ENCODE measurements around the gene LSP1. TPM values are rescaled to one million over a fixed set of nuclear protein-coding genes. Genes with fewer than 3 reads are reported as not detected.

The LSP1 gene
- total RNA-seq, 2 experiments from 2014 or later: 232 to 303 TPM

DNA sequence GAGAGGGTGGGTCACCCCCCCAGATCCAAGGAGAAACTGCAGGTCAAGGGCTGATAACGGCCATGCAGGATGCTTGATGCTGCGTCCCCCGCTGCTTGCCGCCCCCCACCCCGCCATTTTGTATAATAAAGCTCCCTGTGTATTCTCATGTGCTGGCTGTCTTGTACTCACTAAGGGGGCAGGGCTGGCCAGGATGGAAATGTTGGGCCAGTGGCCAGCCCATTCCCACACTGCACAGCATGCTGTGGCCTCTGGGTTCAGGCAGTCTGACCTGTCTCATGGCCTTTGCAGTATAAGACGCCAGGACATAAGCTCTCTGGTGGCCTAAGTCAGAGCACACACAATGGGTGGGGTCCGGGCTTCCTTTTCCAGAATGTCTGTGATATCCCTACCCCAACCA lies 39.2 kb downstream of the LSP1 start:
- H4K20me1 ChIP-seq (ENCODE audit: insufficient read depth, low read length): no peaks in the 10 kb centered on the region
- H3K4me1 ChIP-seq (ENCODE audit: insufficient read depth, low read length, poor library complexity, severe bottlenecking): no peaks in the 10 kb centered on the region
- H3K9me3 ChIP-seq (ENCODE audit: low read length): no peaks in the 10 kb centered on the region
- no peaks in the 10 kb centered on the region for H3K9me2 ChIP-seq (ENCODE audit: insufficient read depth, low read length)
- H2AFZ ChIP-seq (ENCODE audit: low read length): no peak overlapping the region
- no peak for DNase-seq (ENCODE audit: low spot score)
- H3K79me2 ChIP-seq (ENCODE audit: insufficient read depth, low read depth, low read length): no peaks in the 10 kb centered on the region
- H3K4me2 ChIP-seq (ENCODE audit: low read length): no peak overlapping the region
- ChIA-PET POLR2A (no interaction called here), CTCF (ENCODE audit: unreplicated experiment) (no interaction called here)
- no peak overlapping the region for H3K27ac ChIP-seq (ENCODE audit: low read depth, low read length, poor library complexity, severe bottlenecking)
- no peak for TF ChIP-seq EZH2phosphoT487 (IDR thresholded peaks at IDR 0.05; ENCODE audit: borderline replicate concordance, low read depth, low read length)
- TF ChIP-seq, protein P1, sequence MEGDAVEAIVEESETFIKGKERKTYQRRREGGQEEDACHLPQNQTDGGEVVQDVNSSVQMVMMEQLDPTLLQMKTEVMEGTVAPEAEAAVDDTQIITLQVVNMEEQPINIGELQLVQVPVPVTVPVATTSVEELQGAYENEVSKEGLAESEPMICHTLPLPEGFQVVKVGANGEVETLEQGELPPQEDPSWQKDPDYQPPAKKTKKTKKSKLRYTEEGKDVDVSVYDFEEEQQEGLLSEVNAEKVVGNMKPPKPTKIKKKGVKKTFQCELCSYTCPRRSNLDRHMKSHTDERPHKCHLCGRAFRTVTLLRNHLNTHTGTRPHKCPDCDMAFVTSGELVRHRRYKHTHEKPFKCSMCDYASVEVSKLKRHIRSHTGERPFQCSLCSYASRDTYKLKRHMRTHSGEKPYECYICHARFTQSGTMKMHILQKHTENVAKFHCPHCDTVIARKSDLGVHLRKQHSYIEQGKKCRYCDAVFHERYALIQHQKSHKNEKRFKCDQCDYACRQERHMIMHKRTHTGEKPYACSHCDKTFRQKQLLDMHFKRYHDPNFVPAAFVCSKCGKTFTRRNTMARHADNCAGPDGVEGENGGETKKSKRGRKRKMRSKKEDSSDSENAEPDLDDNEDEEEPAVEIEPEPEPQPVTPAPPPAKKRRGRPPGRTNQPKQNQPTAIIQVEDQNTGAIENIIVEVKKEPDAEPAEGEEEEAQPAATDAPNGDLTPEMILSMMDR (conservative IDR thresholded peaks at IDR 0.05; ENCODE audit: low read length): no peak
- H3K4me3 ChIP-seq (ENCODE audit: low read depth, low read length, poor library complexity, severe bottlenecking): no peak overlapping the region
- H3K36me3 ChIP-seq (ENCODE audit: insufficient read depth, low read length): peaks cover 14% of the 10 kb centered on the region; the same call in 1 of the 2 replicates
- BruUV-seq (replicated peaks): no TSS peak
- intact Hi-C loops (cut with micrococcal nuclease; ENCODE audit: unreplicated experiment): loop anchor here (10.0 kb wide), 1 partner anchor 53 kb away; the partner anchor contains the start of gene MRPL23

DNA sequence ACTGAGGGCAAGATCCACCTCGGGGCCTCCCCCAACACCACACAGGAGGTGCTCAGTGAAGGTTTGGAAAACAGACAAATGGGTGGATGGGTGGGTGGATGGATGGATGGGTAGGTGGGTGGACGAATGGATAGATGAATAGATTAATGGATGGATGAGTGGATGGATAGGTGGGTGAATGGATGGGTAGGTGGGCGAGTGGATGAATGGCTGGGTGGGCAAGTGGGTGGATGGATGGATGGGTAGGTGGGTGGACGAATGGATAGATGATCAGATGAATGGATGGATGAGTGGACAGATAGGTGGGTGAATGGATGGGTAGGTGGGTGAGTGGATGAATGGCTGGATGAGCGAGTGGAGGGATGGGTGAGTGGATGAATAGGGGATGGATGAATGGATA lies 39.7 kb downstream of the LSP1 start:
- no peak overlapping the region for H3K4me3 ChIP-seq (ENCODE audit: low read depth, low read length, poor library complexity, severe bottlenecking)
- no peak overlapping the region for H3K4me2 ChIP-seq (ENCODE audit: low read length)
- H2AFZ ChIP-seq (ENCODE audit: low read length): no peak overlapping the region
- no peak overlapping the region for H3K27ac ChIP-seq (ENCODE audit: low read depth, low read length, poor library complexity, severe bottlenecking)
- H4K20me1 ChIP-seq (ENCODE audit: insufficient read depth, low read length): no peaks in the 10 kb centered on the region
- no peak for DNase-seq (ENCODE audit: low spot score)
- POLR2A ChIA-PET: no interaction called here
- CTCF ChIA-PET (ENCODE audit: unreplicated experiment): no interaction called here
- TF ChIP-seq, protein P1 (conservative IDR thresholded peaks at IDR 0.05; ENCODE audit: low read length): no peak
- TF ChIP-seq EZH2phosphoT487 (IDR thresholded peaks at IDR 0.05; ENCODE audit: borderline replicate concordance, low read depth, low read length): no peak
- H3K4me1 ChIP-seq (ENCODE audit: insufficient read depth, low read length, poor library complexity, severe bottlenecking): no peaks in the 10 kb centered on the region
- peaks cover 13% of the 10 kb centered on the region; the same call in 1 of the 2 replicates for H3K36me3 ChIP-seq (ENCODE audit: insufficient read depth, low read length)
- no peaks in the 10 kb centered on the region for H3K79me2 ChIP-seq (ENCODE audit: insufficient read depth, low read depth, low read length)
- no TSS peak for BruUV-seq (replicated peaks)
- intact Hi-C loops (cut with micrococcal nuclease; ENCODE audit: unreplicated experiment): loop anchor here (10.0 kb wide), 1 partner anchor 52 kb away; the partner anchor contains the start of gene MRPL23
- no peaks in the 10 kb centered on the region for H3K9me3 ChIP-seq (ENCODE audit: low read length)
- H3K9me2 ChIP-seq (ENCODE audit: insufficient read depth, low read length): no peaks in the 10 kb centered on the region

DNA sequence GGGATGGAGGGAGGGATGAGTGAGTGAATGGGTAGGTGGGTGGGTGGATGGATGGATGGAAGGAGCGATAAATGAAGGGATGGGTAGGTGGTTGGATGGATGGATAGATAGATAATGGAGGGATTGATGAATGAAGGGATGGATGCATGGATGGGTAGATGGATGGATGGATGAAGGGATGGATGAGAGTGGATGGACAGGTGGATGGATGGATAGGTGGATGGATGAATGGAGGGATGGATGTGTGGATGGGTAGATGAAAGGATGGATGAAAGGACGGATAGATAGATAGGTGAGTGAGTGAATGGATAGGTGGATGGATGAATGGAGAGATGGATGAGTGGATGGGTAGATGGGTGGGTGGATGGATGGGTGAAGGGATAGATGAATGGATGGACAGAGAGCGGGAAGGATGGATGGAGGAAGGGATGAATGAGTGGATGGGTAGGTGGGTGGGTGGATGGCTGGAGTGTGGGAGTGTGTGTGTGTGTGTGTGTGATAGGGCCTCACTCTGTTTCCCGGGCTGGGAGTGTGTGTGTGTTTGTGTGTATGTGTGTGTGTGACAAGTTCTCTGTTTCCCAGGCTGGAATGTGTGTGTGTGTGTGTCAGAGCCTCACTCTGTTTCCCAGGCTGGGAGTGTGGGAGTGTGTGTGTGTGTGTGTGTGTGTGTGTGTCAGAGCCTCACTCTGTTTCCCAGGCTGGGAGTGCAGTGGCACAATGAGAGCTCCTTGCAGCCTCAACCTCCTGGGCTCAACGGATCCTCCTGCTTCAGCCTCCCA lies 40.9 kb downstream of the LSP1 start:
- no peaks in the 10 kb centered on the region for H3K9me3 ChIP-seq (ENCODE audit: low read length)
- H3K4me1 ChIP-seq (ENCODE audit: insufficient read depth, low read length, poor library complexity, severe bottlenecking): no peaks in the 10 kb centered on the region
- intact Hi-C loops (cut with micrococcal nuclease; ENCODE audit: unreplicated experiment): loop anchor here (1.0 to 10.0 kb wide), 2 partner anchors 23 to 51 kb away; partner anchors contain the start of gene MRPL23
- no peak overlapping the region for H3K4me2 ChIP-seq (ENCODE audit: low read length)
- no peak overlapping the region for H3K27ac ChIP-seq (ENCODE audit: low read depth, low read length, poor library complexity, severe bottlenecking)
- BruUV-seq (replicated peaks): no TSS peak
- H4K20me1 ChIP-seq (ENCODE audit: insufficient read depth, low read length): no peaks in the 10 kb centered on the region
- H2AFZ ChIP-seq (ENCODE audit: low read length): no peak overlapping the region
- peaks cover 3% of the 10 kb centered on the region; the same call in 1 of the 2 replicates for H3K36me3 ChIP-seq (ENCODE audit: insufficient read depth, low read length)
- ChIA-PET CTCF (ENCODE audit: unreplicated experiment) (no interaction called here), POLR2A (no interaction called here)
- H3K4me3 ChIP-seq (ENCODE audit: low read depth, low read length, poor library complexity, severe bottlenecking): no peak overlapping the region
- TF ChIP-seq, protein P1 (conservative IDR thresholded peaks at IDR 0.05; ENCODE audit: low read length): no peak
- no peak for TF ChIP-seq EZH2phosphoT487 (IDR thresholded peaks at IDR 0.05; ENCODE audit: borderline replicate concordance, low read depth, low read length)
- no peaks in the 10 kb centered on the region for H3K9me2 ChIP-seq (ENCODE audit: insufficient read depth, low read length)
- H3K79me2 ChIP-seq (ENCODE audit: insufficient read depth, low read depth, low read length): no peaks in the 10 kb centered on the region
- no peak for DNase-seq (ENCODE audit: low spot score)
